COLO829 (cell line): ENCODE results near the gene GAGE12J.
"Not testable (repeated sequence)": the region's sequence is repeated elsewhere in the genome, so short reads cannot be mapped to it uniquely, and the experiment has no call there.

Source experiments
- DNase-seq: peaks from one replicate; pipeline ENCODE4 v3.0.0; 2012; ENCODE audit warnings: low spot score

Gene GAGE12J

GRCh38 chrX:49310371-49310770, 11.5 kb upstream of the GAGE12J start:
- DNase-seq = no peak

- no peak for DNase-seq
Measured at GRCh38 chrX:49312176-49312575, 9.7 kb upstream of the GAGE12J start.

- no peak for DNase-seq
Measured at GRCh38 chrX:49316085-49316484, 5.8 kb upstream of the GAGE12J start.

- DNase-seq = not testable (repeated sequence)
Measured at GRCh38 chrX:49322266-49322665, 429 bp downstream of the GAGE12J start.

- DNase-seq = not testable (repeated sequence)
Measured at GRCh38 chrX:49323735-49324134, 1.9 kb downstream of the GAGE12J start.

GRCh38 chrX:49330421-49330820, 8.6 kb downstream of the GAGE12J start:
- not testable (repeated sequence) for DNase-seq

GRCh38 chrX:49331282-49331681, 9.4 kb downstream of the GAGE12J start, which contains the start of gene GAGE13:
TSS of gene GAGE13 (plus strand) at chrX:49331582. CDS start at chrX:49332738, 1,156 bp downstream.
- not testable (repeated sequence) for DNase-seq

- not testable (repeated sequence) for DNase-seq
Measured at GRCh38 chrX:49331841-49332240, 10.0 kb downstream of the GAGE12J start.

GRCh38 chrX:49341449-49341848, 19.6 kb downstream of the GAGE12J start:
- not testable (repeated sequence) for DNase-seq

- not testable (repeated sequence) for DNase-seq
Measured at GRCh38 chrX:49344496-49345175, 22.8 kb downstream of the GAGE12J start.

- DNase-seq = not testable (repeated sequence)
Measured at GRCh38 chrX:49345402-49345801, 23.6 kb downstream of the GAGE12J start.

- not testable (repeated sequence) for DNase-seq
Measured at GRCh38 chrX:49346150-49346549, 24.3 kb downstream of the GAGE12J start.
